H1 (cell line): ENCODE data around the gene TP73. TPM values are rescaled to one million over a fixed set of nuclear protein-coding genes. Genes with fewer than 3 reads are reported as not detected.

Source experiments
- CTCF ChIA-PET: fragments of 300-600 bp; sonication (Branson Sonifier 250); formaldehyde crosslinking; loops from one replicate; lab custom pipeline; 2021; ENCODE audit not compliant: partially characterized antibody; lab: Charles Lee
- POLR2A ChIA-PET: fragments of 300-600 bp; sonication (Branson Sonifier 250); formaldehyde crosslinking; loops from one replicate; lab custom pipeline; 2021; ENCODE audit warnings: inconsistent platforms; ENCODE audit not compliant: partially characterized antibody; lab: Charles Lee
- DNase-seq, 2 experiments: peaks; one replicate each; pipeline versions ENCODE4 v3.0.0 to v3.0.0-alpha.2; 2010 to 2022; ENCODE audit warnings: low spot score in 2 of 2, low read depth in 1 of 2, mixed read lengths in 1 of 2
- FAIRE-seq: peaks from 2 replicates; lab custom pipeline; 2011; peaks lifted over from hg19 to GRCh38; lab: Jason Lieb, UNC
- H2AFZ ChIP-seq: 2 replicates; pipeline ENCODE4 v1.8.1; 2012; ENCODE audit warnings: low read length, inconsistent platforms
- H2AK5ac ChIP-seq: 2 replicates; pipeline ENCODE4 v1.6.1; 2013; ENCODE audit warnings: low read depth, low read length
- H2BK120ac ChIP-seq: replicated peaks from 2 replicates; pipeline ENCODE3; 2013; ENCODE audit warnings: low read depth, low read length, inconsistent platforms
- H2BK12ac ChIP-seq: 2 replicates; pipeline ENCODE4 v1.6.1; 2013; ENCODE audit warnings: low read depth, low read length
- H2BK15ac ChIP-seq: 2 replicates; pipeline ENCODE4 v1.6.1; 2013; ENCODE audit warnings: low read length
- H2BK20ac ChIP-seq: 2 replicates; pipeline ENCODE4 v1.6.1; 2013; ENCODE audit warnings: low read length
- H2BK5ac ChIP-seq: 2 replicates; pipeline ENCODE4 v1.6.1; 2013; ENCODE audit warnings: low read depth, low read length
- H3K14ac ChIP-seq: 2 replicates; pipeline ENCODE4 v1.6.1; 2013; ENCODE audit warnings: inconsistent platforms; ENCODE audit not compliant: insufficient read length
- H3K18ac ChIP-seq: 2 replicates; pipeline ENCODE4 v1.6.1; 2013; ENCODE audit warnings: low read length; ENCODE audit errors: extremely low read depth
- H3K23ac ChIP-seq: 2 replicates; pipeline ENCODE4 v1.6.1; 2013; ENCODE audit warnings: inconsistent platforms; ENCODE audit not compliant: insufficient read length
- H3K23me2 ChIP-seq: 2 replicates; pipeline ENCODE4 v1.6.1; 2013; ENCODE audit warnings: low read depth, low read length
- H3K27ac ChIP-seq: 2 replicates; pipeline ENCODE4 v1.6.1; 2011; ENCODE audit warnings: low read depth, low read length, inconsistent platforms
- H3K27me3 ChIP-seq, 4 experiments: replicated peaks in 1 of 4; 1 replicate in 1 of 4; 2 replicates in 3 of 4; pipeline versions ENCODE4 v1.6.1 to v1.8.1; 2011 to 2013; ENCODE audit warnings: low read length in 3 of 4, mild to moderate bottlenecking in 3 of 4, inconsistent platforms in 2 of 4, mixed read lengths in 2 of 4, moderate library complexity in 1 of 4; ENCODE audit not compliant: control insufficient read depth in 3 of 4, insufficient read depth in 3 of 4; ENCODE audit errors: extremely low read depth in 1 of 4
- H3K36me3 ChIP-seq, 4 experiments: 2 replicates each; pipeline versions ENCODE4 v1.6.1 to v1.8.1; 2011 to 2013; ENCODE audit warnings: mild to moderate bottlenecking in 4 of 4, low read length in 3 of 4, moderate library complexity in 2 of 4, control low read depth in 1 of 4, inconsistent platforms in 1 of 4; ENCODE audit not compliant: insufficient read depth in 4 of 4, control insufficient read depth in 2 of 4
- H3K4ac ChIP-seq: replicated peaks from 2 replicates; pipeline ENCODE3; 2013; ENCODE audit warnings: low read length, low read depth, mixed read lengths, inconsistent platforms; ENCODE audit not compliant: insufficient read length
- H3K4me1 ChIP-seq, 4 experiments: replicated peaks in 1 of 4; 1 replicate in 1 of 4; 2 replicates in 3 of 4; pipeline versions ENCODE4 v1.6.1 to v1.8.1; 2011 to 2013; ENCODE audit warnings: low read length in 3 of 4, inconsistent platforms in 2 of 4, mixed read lengths in 1 of 4; ENCODE audit not compliant: insufficient read depth in 4 of 4, control insufficient read depth in 3 of 4
- H3K4me2 ChIP-seq, 2 experiments: 2 replicates each; pipeline versions ENCODE4 v1.6.1 to v1.8.1; 2011 to 2013; ENCODE audit warnings: low read depth in 2 of 2, low read length in 2 of 2, control low read depth in 1 of 2, inconsistent platforms in 1 of 2, mild to moderate bottlenecking in 1 of 2; ENCODE audit not compliant: insufficient read depth in 1 of 2
- H3K4me3 ChIP-seq, 4 experiments: fragments of 200-600, 300-600 bp in 1 of 4; sonication (generic), shearing (Covaris generic), sonication (Bioruptor Twin) in 1 of 4; 2 replicates each; pipeline versions ENCODE4 v1.5.1 to v1.8.1; 2011 to 2016; ENCODE audit warnings: low read length in 4 of 4, low read depth in 3 of 4, control low read depth in 2 of 4, inconsistent platforms in 2 of 4, mild to moderate bottlenecking in 2 of 4, mixed read lengths in 1 of 4, moderate library complexity in 1 of 4; ENCODE audit not compliant: insufficient read depth in 2 of 4; ENCODE audit errors: extremely low read depth in 1 of 4
- H3K56ac ChIP-seq: replicated peaks from 2 replicates; pipeline ENCODE3; 2013; ENCODE audit warnings: low read depth, mild to moderate bottlenecking, mixed read lengths, low read length, inconsistent platforms; ENCODE audit not compliant: insufficient read length
- H3K79me1 ChIP-seq: 2 replicates; pipeline ENCODE4 v1.6.1; 2013; ENCODE audit warnings: low read depth, low read length, control low read depth
- H3K79me2 ChIP-seq, 2 experiments: 2 replicates each; pipeline versions ENCODE4 v1.6.1 to v1.8.1; 2012 to 2013; ENCODE audit warnings: low read length in 2 of 2, mild to moderate bottlenecking in 2 of 2, inconsistent platforms in 1 of 2; ENCODE audit not compliant: insufficient read depth in 2 of 2, control insufficient read depth in 1 of 2
- H3K9ac ChIP-seq, 4 experiments: replicated peaks in 1 of 4; 1 replicate in 1 of 4; 2 replicates in 3 of 4; pipeline versions ENCODE4 v1.6.1 to v1.8.1; 2011 to 2013; ENCODE audit warnings: low read depth in 3 of 4, low read length in 3 of 4, control low read depth in 2 of 4, mild to moderate bottlenecking in 2 of 4, moderate library complexity in 2 of 4, inconsistent platforms in 1 of 4; ENCODE audit errors: extremely low read depth in 1 of 4
- H3K9me3 ChIP-seq, 2 experiments: 2 replicates each; pipeline versions ENCODE4 v1.6.1 to v1.8.1; 2012 to 2013; ENCODE audit warnings: mild to moderate bottlenecking in 2 of 2, moderate library complexity in 2 of 2, control low read depth in 1 of 2, inconsistent platforms in 1 of 2, low read depth in 1 of 2, low read length in 1 of 2, mixed read lengths in 1 of 2; ENCODE audit not compliant: insufficient read depth in 2 of 2
- H4K20me1 ChIP-seq, 2 experiments: replicated peaks in 1 of 2; 2 replicates each; pipeline versions ENCODE3 to v1.8.1; 2011 to 2013; ENCODE audit warnings: inconsistent platforms in 2 of 2, low read length in 2 of 2, mild to moderate bottlenecking in 1 of 2; ENCODE audit not compliant: insufficient read depth in 2 of 2, control insufficient read depth in 1 of 2
- H4K5ac ChIP-seq: 2 replicates; pipeline ENCODE4 v1.6.1; 2013; ENCODE audit warnings: low read length, low read depth, mixed read lengths, inconsistent platforms; ENCODE audit not compliant: insufficient read length
- H4K8ac ChIP-seq: 2 replicates; pipeline ENCODE4 v1.8.0; 2013; ENCODE audit warnings: mild to moderate bottlenecking, moderate library complexity, low read length, inconsistent platforms; ENCODE audit not compliant: insufficient read depth; ENCODE audit errors: extremely low read depth
- H4K91ac ChIP-seq: replicated peaks from 2 replicates; pipeline ENCODE3; 2013; ENCODE audit warnings: low read length, mixed read lengths, inconsistent platforms; ENCODE audit not compliant: insufficient read length
- CBX8 ChIP-seq: fragments of 300-800, 300-1000 bp; sonication (generic); IDR thresholded peaks from 2 replicates; pipeline ENCODE4 v1.7.1; 2016; ENCODE audit warnings: low read depth, low read length, borderline replicate concordance
- KDM1A ChIP-seq: fragments of 200-600, 300-600 bp; sonication (generic); IDR thresholded peaks from 2 replicates; pipeline ENCODE4 v1.7.1; 2016; ENCODE audit warnings: mild to moderate bottlenecking, low read length, borderline replicate concordance
- KDM4A ChIP-seq: IDR thresholded peaks from one replicate; pipeline ENCODE4 v1.7.1; 2012; ENCODE audit warnings: low read depth, mild to moderate bottlenecking, moderate library complexity, low read length, inconsistent platforms; ENCODE audit not compliant: severe bottlenecking
- NANOG ChIP-seq: IDR thresholded peaks from 2 replicates; pipeline ENCODE4 v1.6.1; 2011; ENCODE audit warnings: low read length, low read depth, mild to moderate bottlenecking, inconsistent platforms; ENCODE audit not compliant: insufficient read depth, poor library complexity, severe bottlenecking
- PHF8 ChIP-seq: fragments of 200-600 bp; sonication (generic); conservative IDR thresholded peaks from 2 replicates; pipeline ENCODE4 v1.7.1; 2012; ENCODE audit warnings: low read depth, mild to moderate bottlenecking, inconsistent platforms, low read length, moderate library complexity
- POLR2A ChIP-seq, 2 experiments: IDR thresholded peaks; 1 replicate in 1 of 2; 2 replicates in 1 of 2; pipeline ENCODE4 v1.6.1; 2011; ENCODE audit warnings: low read depth in 2 of 2, low read length in 2 of 2, mild to moderate bottlenecking in 2 of 2; ENCODE audit errors: control extremely low read depth in 1 of 2
- RAD21 ChIP-seq, 2 experiments: IDR thresholded peaks in 1 of 2; conservative IDR thresholded peaks in 1 of 2; 2 replicates each; pipeline ENCODE4 v1.6.1; 2011; ENCODE audit warnings: low read depth in 2 of 2, low read length in 2 of 2, improper control_type of control experiment in 1 of 2, inconsistent platforms in 1 of 2, mild to moderate bottlenecking in 1 of 2, moderate library complexity in 1 of 2
- SP4 ChIP-seq: IDR thresholded peaks from 2 replicates; pipeline ENCODE4 v1.6.1; 2012; ENCODE audit warnings: low read length, inconsistent platforms
- TEAD4 ChIP-seq: IDR thresholded peaks from 2 replicates; pipeline ENCODE4 v1.6.1; 2012; ENCODE audit warnings: low read depth, low read length, inconsistent platforms, mixed read lengths
- ZNF274 ChIP-seq: IDR thresholded peaks from 2 replicates; pipeline ENCODE4 v1.7.0; 2012; ENCODE audit warnings: low read length, borderline replicate concordance; ENCODE audit errors: extremely low read depth
- WGBS, 2 experiments: shearing (Covaris generic) in 1 of 2; methylation state at CpG; one replicate each; pipeline versions ENCODE4 v1.1.6 to v1.1.7; 2013 to 2015; ENCODE audit warnings: low lambda C conversion rate in 2 of 2, mixed read lengths in 2 of 2, inconsistent platforms in 1 of 2, low coverage in 1 of 2, missing lambda C conversion rate in 1 of 2; ENCODE audit not compliant: insufficient replicate concordance in 2 of 2, insufficient coverage in 1 of 2, insufficient read length in 1 of 2; ENCODE audit errors: extremely low coverage in 1 of 2, missing lambda C conversion rate in 1 of 2; 5-methylcytosine and 5-hydroxymethylcytosine counted together
- polyA plus RNA-seq, 7 experiments: library from polyadenylated mRNA; depleted of rRNA in 3 of 7; stranded (reverse) in 5 of 7; unstranded in 2 of 7; fragments of >200 nt in 5 of 7; fragments of 200-250 nt in 2 of 7; gene quantifications; 1 replicate in 5 of 7; 2 replicates in 1 of 7; 4 replicates in 1 of 7; pipeline versions ENCODE4 v1.2.1 to v1.2.3, GENCODE V29; 2011 to 2013; ENCODE audit warnings: missing spikeins in 2 of 7, mixed read lengths in 2 of 7
- total RNA-seq: library from RNA; stranded (reverse); fragmentation: NEBNext Ultra II Directional; extraction: Animal tissue kit (Norgen Biotek cat#: 25700); gene quantifications from 2 replicates; pipeline ENCODE4 v1.2.1, GENCODE V29; 2021
- TF ChIP-seq, protein P1 (sequence below): IDR thresholded peaks from 2 replicates; pipeline ENCODE4 v1.6.1; 2012; ENCODE audit warnings: inconsistent platforms
- TF ChIP-seq, protein P2 (sequence below): IDR thresholded peaks from 2 replicates; pipeline ENCODE4 v1.6.1; 2011; ENCODE audit warnings: low read length, improper control_type of control experiment

The TP73 gene
- total and polyA plus RNA-seq, 2 of the 8 experiments (the other 6 are each of a cell fraction or from before 2014, with no cell fraction given) = 2.6 to 3.1 TPM

DNA sequence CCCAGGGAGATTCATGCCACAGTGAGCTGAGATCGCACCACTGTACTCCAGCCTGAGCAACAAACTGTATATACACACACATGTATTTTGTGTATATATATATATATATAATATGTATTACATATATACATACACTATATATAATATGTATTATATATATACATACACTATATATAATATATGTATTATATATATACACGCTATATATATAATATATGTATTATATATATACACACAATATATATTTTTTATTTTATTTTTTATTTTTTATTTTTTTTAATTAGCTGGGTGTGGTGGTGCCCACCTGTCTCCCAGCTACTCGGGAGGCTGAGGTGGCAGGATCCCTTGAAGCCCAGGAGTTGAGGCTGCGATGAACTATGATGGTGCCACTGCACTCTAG is 9.3 kb downstream of the TP73 start:
- Histone ChIP-seq H3K27me3 (peaks cover 0 to 12% (median 5%) of the 10 kb centered on the region in 4 experiments; a peak in 5 of 7 replicates), H3K4me3 (no peak overlapping the region), H3K23ac (no peak overlapping the region), H3K9me3 (no peaks in the 10 kb centered on the region), H3K36me3 (no peaks in the 10 kb centered on the region), H3K23me2 (no peaks in the 10 kb centered on the region), H2AFZ (no peak overlapping the region), H3K4me1 (peaks cover 0 to 9% (median 3%) of the 10 kb centered on the region in 4 experiments; a peak in 3 of 7 replicates), H2BK20ac (no peak overlapping the region), H2AK5ac (no peak overlapping the region), H3K4ac (no peak overlapping the region), H4K91ac (no peak overlapping the region), H4K20me1 (no peaks in the 10 kb centered on the region), H3K4me2 (no peak overlapping the region), H2BK15ac (no peak overlapping the region), H2BK5ac (no peak overlapping the region), H4K8ac (no peak overlapping the region), H3K9ac (no peak overlapping the region), H3K27ac (no peak overlapping the region), H4K5ac (no peak overlapping the region), H3K56ac (no peak overlapping the region), H3K79me2 (no peaks in the 10 kb centered on the region), H3K14ac (no peak overlapping the region), H3K79me1 (no peaks in the 10 kb centered on the region), H2BK120ac (no peak overlapping the region), H2BK12ac (no peak overlapping the region), H3K18ac (no peak overlapping the region)
- ChIA-PET CTCF (interaction anchor here (1.7 to 1.8 kb wide), 2 partner anchors 9 to 209 kb away, joined by 5 to 7 read pairs; partner anchors contain the start of gene TP73), POLR2A (no interaction called here)
- no peak for FAIRE-seq
- 91% methylated on average over 4 of the region's 4 CpGs; no CpG with 5 or more reads in 1 of the 2 experiments for WGBS, 2 experiments
- DNase-seq = no peak
- TF ChIP-seq KDM1A (no peak), POLR2A (IDR thresholded peaks at IDR 0.05; ENCODE audit: control extremely low read depth in 1 of 2, low read depth in 2 of 2, low read length in 2 of 2) (no peak), TEAD4 (no peak), CBX8 (no peak), SP4 (no peak), ZNF274 (no peak), RAD21 (IDR thresholded peaks at IDR 0.05 in 1 of 2, conservative IDR thresholded peaks at IDR 0.05 in 1 of 2; ENCODE audit: low read depth in 2 of 2, low read length in 2 of 2) (no peak), KDM4A (no peak), NANOG (no peak), PHF8 (no peak)
- TF ChIP-seq, protein P1, sequence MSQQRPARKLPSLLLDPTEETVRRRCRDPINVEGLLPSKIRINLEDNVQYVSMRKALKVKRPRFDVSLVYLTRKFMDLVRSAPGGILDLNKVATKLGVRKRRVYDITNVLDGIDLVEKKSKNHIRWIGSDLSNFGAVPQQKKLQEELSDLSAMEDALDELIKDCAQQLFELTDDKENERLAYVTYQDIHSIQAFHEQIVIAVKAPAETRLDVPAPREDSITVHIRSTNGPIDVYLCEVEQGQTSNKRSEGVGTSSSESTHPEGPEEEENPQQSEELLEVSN = no peak
- TF ChIP-seq, protein P2, sequence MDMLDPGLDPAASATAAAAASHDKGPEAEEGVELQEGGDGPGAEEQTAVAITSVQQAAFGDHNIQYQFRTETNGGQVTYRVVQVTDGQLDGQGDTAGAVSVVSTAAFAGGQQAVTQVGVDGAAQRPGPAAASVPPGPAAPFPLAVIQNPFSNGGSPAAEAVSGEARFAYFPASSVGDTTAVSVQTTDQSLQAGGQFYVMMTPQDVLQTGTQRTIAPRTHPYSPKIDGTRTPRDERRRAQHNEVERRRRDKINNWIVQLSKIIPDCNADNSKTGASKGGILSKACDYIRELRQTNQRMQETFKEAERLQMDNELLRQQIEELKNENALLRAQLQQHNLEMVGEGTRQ = no peak
